ENCODE results near the gene VPS16. TPM values are rescaled to one million over a fixed set of nuclear protein-coding genes. Genes with fewer than 3 reads are reported as not detected.

Gene VPS16
- polyA plus RNA-seq, 1 donor from 2014 or later = 117 TPM

DNA sequence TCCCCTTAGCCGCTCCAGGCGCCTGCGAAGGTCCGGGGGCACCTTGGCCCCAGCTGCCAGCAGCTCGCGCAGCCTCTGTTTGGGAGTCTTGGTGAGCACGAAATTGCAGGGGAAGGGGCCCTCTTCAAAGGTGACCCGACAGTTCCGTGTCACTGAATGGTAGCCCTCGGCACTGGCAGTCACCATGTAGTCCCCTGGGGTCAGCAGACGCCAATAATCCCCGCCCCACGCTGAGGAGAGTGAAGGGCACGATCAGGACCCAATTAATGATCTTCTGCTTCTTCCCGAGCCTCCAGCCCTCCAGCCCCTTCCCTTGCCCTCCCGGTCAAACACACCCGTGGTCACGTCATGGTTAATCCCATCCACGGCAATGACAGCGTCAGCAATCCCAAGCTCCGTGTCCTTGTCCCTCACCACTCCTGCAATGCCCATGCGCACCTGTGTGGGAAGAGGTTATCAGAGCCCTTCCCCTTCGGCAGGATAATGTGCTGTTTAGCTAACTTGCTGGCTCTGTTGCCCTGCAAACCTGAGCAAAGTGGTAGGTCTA, 46.3 kb upstream of the VPS16 start:
- Histone ChIP-seq H3K36me3 (ENCODE audit: insufficient read depth, low read length) (no peaks in the 10 kb centered on the region), H3K4me2 (ENCODE audit: low read length) (no peak overlapping the region), H3K4me3 (ENCODE audit: low read length) (no peak overlapping the region), H3F3A (ENCODE audit: insufficient read depth, low read length, poor library complexity, severe bottlenecking) (no peaks in the 10 kb centered on the region), H3K9ac (ENCODE audit: low read length) (no peak overlapping the region), H3K79me2 (replicated peaks; ENCODE audit: insufficient read depth, low read length) (no peaks in the 10 kb centered on the region), H4K20me1 (ENCODE audit: insufficient read depth) (no peaks in the 10 kb centered on the region), H3K9me2 (ENCODE audit: insufficient read depth, low read length) (no peaks in the 10 kb centered on the region), H3K27ac (ENCODE audit: low read length) (no peak overlapping the region), H3K27me3 (ENCODE audit: insufficient read depth, low read depth, low read length) (peaks cover 1% of the 10 kb centered on the region), H3K9me3 (ENCODE audit: low read length) (no peaks in the 10 kb centered on the region), H2AFZ (ENCODE audit: low read depth, low read length) (no peak overlapping the region)
- TF ChIP-seq, protein P1, sequence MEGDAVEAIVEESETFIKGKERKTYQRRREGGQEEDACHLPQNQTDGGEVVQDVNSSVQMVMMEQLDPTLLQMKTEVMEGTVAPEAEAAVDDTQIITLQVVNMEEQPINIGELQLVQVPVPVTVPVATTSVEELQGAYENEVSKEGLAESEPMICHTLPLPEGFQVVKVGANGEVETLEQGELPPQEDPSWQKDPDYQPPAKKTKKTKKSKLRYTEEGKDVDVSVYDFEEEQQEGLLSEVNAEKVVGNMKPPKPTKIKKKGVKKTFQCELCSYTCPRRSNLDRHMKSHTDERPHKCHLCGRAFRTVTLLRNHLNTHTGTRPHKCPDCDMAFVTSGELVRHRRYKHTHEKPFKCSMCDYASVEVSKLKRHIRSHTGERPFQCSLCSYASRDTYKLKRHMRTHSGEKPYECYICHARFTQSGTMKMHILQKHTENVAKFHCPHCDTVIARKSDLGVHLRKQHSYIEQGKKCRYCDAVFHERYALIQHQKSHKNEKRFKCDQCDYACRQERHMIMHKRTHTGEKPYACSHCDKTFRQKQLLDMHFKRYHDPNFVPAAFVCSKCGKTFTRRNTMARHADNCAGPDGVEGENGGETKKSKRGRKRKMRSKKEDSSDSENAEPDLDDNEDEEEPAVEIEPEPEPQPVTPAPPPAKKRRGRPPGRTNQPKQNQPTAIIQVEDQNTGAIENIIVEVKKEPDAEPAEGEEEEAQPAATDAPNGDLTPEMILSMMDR (IDR thresholded peaks at IDR 0.05; ENCODE audit: poor library complexity, severe bottlenecking) = no peak
- TF ChIP-seq EZH2 (IDR thresholded peaks at IDR 0.05; ENCODE audit: borderline replicate concordance, insufficient read depth, low read length, poor library complexity, severe bottlenecking) = no peak
- no peak for TF ChIP-seq SMC3 (conservative IDR thresholded peaks at IDR 0.05; ENCODE audit: poor library complexity)
- no peak for TF ChIP-seq MXI1 (conservative IDR thresholded peaks at IDR 0.05; ENCODE audit: poor library complexity, severe bottlenecking)
- TF ChIP-seq, protein P2, sequence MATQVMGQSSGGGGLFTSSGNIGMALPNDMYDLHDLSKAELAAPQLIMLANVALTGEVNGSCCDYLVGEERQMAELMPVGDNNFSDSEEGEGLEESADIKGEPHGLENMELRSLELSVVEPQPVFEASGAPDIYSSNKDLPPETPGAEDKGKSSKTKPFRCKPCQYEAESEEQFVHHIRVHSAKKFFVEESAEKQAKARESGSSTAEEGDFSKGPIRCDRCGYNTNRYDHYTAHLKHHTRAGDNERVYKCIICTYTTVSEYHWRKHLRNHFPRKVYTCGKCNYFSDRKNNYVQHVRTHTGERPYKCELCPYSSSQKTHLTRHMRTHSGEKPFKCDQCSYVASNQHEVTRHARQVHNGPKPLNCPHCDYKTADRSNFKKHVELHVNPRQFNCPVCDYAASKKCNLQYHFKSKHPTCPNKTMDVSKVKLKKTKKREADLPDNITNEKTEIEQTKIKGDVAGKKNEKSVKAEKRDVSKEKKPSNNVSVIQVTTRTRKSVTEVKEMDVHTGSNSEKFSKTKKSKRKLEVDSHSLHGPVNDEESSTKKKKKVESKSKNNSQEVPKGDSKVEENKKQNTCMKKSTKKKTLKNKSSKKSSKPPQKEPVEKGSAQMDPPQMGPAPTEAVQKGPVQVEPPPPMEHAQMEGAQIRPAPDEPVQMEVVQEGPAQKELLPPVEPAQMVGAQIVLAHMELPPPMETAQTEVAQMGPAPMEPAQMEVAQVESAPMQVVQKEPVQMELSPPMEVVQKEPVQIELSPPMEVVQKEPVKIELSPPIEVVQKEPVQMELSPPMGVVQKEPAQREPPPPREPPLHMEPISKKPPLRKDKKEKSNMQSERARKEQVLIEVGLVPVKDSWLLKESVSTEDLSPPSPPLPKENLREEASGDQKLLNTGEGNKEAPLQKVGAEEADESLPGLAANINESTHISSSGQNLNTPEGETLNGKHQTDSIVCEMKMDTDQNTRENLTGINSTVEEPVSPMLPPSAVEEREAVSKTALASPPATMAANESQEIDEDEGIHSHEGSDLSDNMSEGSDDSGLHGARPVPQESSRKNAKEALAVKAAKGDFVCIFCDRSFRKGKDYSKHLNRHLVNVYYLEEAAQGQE (IDR thresholded peaks at IDR 0.05; ENCODE audit: borderline replicate concordance) = no peak
- TF ChIP-seq EP300 (conservative IDR thresholded peaks at IDR 0.05; ENCODE audit: poor library complexity, severe bottlenecking) = no peak
- TF ChIP-seq TAF1 (IDR thresholded peaks at IDR 0.05; ENCODE audit: low read depth) = no peak
- TF ChIP-seq POLR2AphosphoS5 (IDR thresholded peaks at IDR 0.05) = no peak
- no peak for TF ChIP-seq RAD21 (conservative IDR thresholded peaks at IDR 0.05)

DNA sequence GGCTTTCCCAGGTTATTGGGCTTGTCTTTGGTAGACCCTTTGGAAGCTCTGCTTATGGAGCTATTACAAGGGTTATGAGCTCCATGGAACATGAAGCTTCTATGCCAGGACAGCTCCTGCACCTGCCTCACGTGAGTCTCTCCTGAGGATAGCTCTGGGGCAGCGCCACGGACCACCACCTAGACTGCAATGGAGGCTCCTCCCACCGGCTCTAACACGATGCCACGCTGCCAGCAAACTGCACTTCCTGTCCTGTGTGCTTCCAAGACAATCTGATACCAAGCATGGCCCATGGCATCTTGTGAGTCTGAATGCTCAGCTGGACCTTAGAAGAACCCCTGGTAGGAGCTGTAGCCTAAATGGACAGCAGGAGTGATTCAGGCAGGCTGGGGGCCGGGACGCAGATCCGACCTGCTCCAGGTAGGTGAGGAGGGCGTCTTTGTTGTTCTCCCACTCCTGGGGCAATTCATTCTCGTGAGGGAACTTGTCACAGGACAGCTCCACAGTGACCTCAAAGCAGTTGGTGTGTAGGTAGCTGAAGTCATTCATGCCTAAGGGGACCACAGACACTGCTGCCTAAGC, 45.6 kb upstream of the VPS16 start:
- Histone ChIP-seq H3F3A (ENCODE audit: insufficient read depth, low read length, poor library complexity, severe bottlenecking) (no peaks in the 10 kb centered on the region), H3K9me3 (ENCODE audit: low read length) (no peaks in the 10 kb centered on the region), H4K20me1 (ENCODE audit: insufficient read depth) (no peaks in the 10 kb centered on the region), H3K4me2 (ENCODE audit: low read length) (no peak overlapping the region), H3K27me3 (ENCODE audit: insufficient read depth, low read depth, low read length) (peaks cover 8% of the 10 kb centered on the region), H3K27ac (ENCODE audit: low read length) (no peak overlapping the region), H2AFZ (ENCODE audit: low read depth, low read length) (no peak overlapping the region), H3K9ac (ENCODE audit: low read length) (no peak overlapping the region), H3K9me2 (ENCODE audit: insufficient read depth, low read length) (no peaks in the 10 kb centered on the region), H3K4me3 (ENCODE audit: low read length) (no peak overlapping the region), H3K36me3 (ENCODE audit: insufficient read depth, low read length) (no peaks in the 10 kb centered on the region), H3K79me2 (replicated peaks; ENCODE audit: insufficient read depth, low read length) (no peaks in the 10 kb centered on the region)
- TF ChIP-seq POLR2AphosphoS5 (IDR thresholded peaks at IDR 0.05) = no peak
- TF ChIP-seq, protein P1 (IDR thresholded peaks at IDR 0.05; ENCODE audit: poor library complexity, severe bottlenecking) = no peak
- TF ChIP-seq EZH2 (IDR thresholded peaks at IDR 0.05; ENCODE audit: borderline replicate concordance, insufficient read depth, low read length, poor library complexity, severe bottlenecking) = no peak
- no peak for TF ChIP-seq TAF1 (IDR thresholded peaks at IDR 0.05; ENCODE audit: low read depth)
- TF ChIP-seq, protein P2 (IDR thresholded peaks at IDR 0.05; ENCODE audit: borderline replicate concordance) = no peak
- TF ChIP-seq MXI1 (conservative IDR thresholded peaks at IDR 0.05; ENCODE audit: poor library complexity, severe bottlenecking) = no peak
- no peak for TF ChIP-seq EP300 (conservative IDR thresholded peaks at IDR 0.05; ENCODE audit: poor library complexity, severe bottlenecking)
- no peak for TF ChIP-seq SMC3 (conservative IDR thresholded peaks at IDR 0.05; ENCODE audit: poor library complexity)
- no peak for TF ChIP-seq RAD21 (conservative IDR thresholded peaks at IDR 0.05)

Measured in neural cell (in vitro differentiated cells).